DMS79 treated with DMSO at 0.1 percent for 48 hours (cell line): ENCODE data around the gene CCDC40.

Source experiments
- DNase-seq: peaks from one replicate; lab custom pipeline; 2025; lab: John Stamatoyannopoulos, UW

Gene CCDC40

DNA sequence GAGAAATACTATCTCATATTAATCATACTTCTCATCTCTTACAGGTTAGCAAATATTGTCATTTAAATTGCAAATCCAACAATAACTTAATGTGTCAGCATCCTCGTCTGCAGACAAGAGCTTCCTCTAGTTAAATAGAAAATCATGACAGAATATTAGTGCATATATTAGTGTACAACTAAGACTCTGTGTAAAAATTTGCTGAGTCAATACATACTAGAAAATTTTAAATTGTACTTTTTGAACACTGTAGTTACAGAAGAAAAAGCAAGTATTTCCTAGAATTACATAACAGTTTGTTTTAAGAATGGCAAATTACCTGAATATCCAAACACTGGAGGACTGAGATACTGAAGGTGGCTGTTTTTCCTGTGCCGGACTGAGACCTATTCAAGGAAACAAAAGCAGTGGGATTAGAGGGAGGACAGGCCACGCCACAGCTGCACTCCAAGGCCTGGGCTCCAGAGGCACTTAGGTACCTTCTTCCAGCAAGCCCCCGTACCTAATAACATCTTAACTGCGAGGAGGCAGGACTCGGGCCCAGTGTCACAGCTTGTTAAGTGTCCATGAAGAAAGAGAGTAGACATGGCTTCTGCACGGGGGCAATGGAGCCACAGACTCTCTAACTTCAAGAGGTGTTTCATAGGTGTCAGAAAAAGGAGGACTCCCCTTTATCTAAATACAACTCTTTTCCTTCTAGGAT is 105.2 kb downstream of the CCDC40 start:
- no peak for DNase-seq

DNA sequence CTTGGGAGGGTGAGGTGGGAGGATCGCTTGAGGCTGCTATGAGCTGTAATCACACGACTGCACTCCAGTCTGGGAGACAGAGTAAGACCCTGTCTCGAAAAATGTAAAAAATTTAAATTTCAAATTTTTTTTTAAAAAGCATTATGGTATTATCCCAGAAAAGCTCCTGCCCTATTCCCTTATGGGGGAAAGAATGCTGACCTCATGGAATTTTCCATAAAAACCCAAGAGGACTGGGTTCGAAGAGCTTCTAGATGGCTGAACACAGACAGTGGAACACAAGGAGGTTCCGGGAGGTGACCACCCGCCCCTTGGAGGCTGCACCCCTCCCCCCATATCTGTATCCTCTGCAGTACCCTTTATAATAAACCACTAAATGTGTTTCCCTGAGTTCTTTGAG is 106.5 kb downstream of the CCDC40 start:
- no peak for DNase-seq

DNA sequence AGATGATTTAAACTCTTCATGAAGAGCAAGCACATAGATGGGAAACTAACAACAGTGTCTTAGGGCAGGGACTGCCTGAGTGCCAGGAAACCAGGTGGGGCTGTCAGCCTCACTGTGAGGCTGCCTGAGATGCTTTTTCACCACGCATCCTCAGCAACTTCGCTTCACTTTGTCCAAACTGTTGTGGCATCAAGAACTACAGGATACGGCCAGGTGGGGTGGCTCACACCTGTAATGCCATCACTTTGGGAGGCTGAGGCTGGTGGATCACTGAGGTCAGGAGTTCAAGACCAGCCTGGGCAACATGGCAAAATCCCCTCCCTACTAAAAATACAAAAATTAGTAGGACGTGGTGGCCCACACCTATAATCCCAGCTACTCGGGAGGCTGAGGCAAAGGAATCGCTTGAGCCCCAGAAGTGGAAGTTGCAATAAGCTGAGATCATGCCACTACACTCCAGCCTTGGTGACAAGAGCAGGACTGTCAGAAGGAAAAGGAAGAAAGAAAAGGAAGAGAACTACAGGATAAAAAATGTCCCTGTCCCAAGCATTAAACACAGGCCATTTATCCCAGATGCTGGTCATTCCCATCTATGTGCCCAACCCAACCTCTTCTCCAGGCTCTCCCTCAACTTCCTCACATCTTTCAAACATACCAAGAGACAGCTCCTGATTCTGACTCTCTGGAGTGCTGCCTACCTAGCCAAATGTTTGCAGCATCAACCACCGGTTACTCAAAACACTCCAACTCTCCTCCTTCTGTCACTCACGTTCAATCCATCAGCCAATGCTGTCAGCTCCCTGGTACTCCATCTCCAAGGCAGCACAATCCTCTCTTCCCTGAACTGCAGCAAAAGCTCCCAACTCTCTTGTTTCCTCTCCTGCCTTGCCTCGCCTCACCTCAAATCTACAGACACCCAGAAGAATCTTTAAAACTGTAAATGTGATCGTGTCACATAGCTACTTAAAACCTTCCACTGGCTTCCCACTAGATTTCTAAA is 108.9 kb downstream of the CCDC40 start:
- DNase-seq: no peak

GRCh38 chr17:80146121-80147034 is 109.9 kb downstream of the CCDC40 start:
- peak; percentile 1 for DNase-seq

DNA sequence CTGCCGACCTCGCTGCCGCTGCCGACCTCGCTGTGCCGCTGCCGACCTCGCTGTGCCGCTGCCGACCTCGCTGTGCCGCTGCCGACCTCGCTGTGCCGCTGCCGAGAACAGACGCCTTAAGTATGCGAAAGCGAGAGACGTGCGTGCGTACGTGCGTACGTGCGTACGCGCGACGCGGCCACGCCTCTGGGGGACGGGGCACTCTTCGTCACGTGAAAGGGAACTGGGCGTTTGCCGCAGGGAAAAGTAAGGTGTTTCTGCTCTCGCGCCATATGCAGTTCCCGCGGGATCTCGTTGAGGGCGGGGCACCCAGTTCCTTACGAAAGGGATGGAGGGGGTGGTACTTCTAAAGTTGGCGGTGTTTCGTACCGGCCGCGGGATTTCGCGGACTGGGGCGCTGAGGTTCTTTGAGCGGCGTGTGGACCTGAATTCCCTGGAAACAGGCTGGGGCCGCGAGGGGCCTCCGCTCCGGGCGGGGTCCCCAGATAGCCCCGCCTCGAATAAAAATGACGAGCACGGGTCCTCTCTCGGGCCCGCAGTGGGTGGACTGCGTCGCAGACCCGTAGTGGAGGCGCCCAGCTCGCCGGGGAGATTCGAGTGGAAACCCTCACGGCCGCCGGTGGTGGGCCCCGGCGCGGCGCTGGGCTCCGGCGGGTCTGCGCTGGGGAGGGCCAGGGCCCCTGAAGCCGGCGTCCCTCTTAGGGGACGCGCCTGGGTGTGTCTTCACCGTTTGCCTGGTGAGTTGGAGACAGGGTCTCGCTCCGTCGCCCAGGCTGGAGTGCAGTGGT is 110.8 kb downstream of the CCDC40 start, which contains the start of gene EIF4A3:
EIF4A3 (minus strand) TSS at position 94 of the 788 bp plus-strand sequence. CDS start 167 bp downstream, outside the sequence.
- peak; percentile 81 for DNase-seq
